Rectal smooth muscle tissue (tissue), 1 donor: ENCODE data around the gene HS3ST3A1.

Experiments used
- H3K27ac ChIP-seq: one replicate; pipeline ENCODE4 v1.7.0; 2013; ENCODE audit warnings: low read depth, low read length, inconsistent platforms
- H3K27me3 ChIP-seq: one replicate; pipeline ENCODE4 v1.7.0; 2013; ENCODE audit warnings: low read length; ENCODE audit not compliant: control insufficient read depth, insufficient read depth
- H3K36me3 ChIP-seq: one replicate; pipeline ENCODE4 v1.7.0; 2013; ENCODE audit warnings: low read length; ENCODE audit not compliant: control insufficient read depth, insufficient read depth
- H3K4me1 ChIP-seq: one replicate; pipeline ENCODE4 v1.7.0; 2013; ENCODE audit warnings: low read length; ENCODE audit not compliant: control insufficient read depth, insufficient read depth
- H3K4me3 ChIP-seq: one replicate; pipeline ENCODE4 v1.7.0; 2013; ENCODE audit warnings: low read length
- H3K9ac ChIP-seq: one replicate; pipeline ENCODE4 v1.7.0; 2013; ENCODE audit warnings: low read length

Gene HS3ST3A1

DNA sequence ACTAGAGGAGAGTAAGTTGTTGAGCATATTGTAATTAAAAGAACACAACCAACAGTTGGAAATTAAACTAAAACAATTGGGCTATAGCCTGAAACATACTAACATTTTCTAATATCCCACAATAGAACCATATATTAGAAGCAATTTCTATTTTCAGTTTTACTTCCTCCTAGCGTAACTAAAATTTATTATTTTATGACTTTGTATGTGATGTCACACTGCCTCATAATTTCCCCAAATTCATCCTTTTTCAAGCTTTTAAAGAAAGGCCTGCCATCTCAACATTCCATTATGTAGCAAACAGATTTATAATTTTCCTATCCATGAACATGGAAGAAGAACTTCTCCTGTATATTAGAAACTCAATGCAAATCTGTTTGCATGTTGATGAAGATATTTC, 110.2 kb downstream of the HS3ST3A1 start:
- Histone ChIP-seq H3K36me3 (no peaks in the 10 kb centered on the region), H3K4me3 (no peak overlapping the region), H3K9ac (no peak overlapping the region), H3K27me3 (no peaks in the 10 kb centered on the region), H3K27ac (no peak overlapping the region), H3K4me1 (no peaks in the 10 kb centered on the region)

DNA sequence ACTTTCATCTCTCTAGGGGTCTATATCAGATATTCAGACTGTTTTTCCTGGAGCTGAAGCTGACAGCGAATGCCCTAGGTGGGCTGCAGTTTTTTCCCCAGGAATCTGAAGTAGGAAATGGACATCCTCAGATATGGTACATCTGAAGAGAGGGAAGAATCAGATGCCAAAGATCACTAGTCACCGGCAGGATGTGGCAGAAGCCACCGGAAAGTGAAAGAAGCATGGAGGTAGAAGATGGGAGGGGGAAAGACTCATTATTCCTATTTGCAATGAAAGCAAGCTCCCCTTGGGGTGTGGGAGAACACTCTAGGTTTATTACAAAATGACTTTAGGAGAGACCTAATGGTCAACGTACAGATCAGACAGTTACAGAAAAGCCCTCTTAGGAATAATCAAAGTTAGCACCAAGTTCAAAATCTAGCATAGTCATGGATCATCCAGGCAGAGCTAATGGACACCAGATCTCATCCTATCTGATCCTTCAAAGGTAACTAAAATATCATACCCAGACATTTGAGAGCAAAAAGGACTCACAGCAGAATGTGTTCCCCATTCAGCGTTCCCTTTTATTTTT, 110.7 kb downstream of the HS3ST3A1 start:
- Histone ChIP-seq H3K27me3 (no peaks in the 10 kb centered on the region), H3K4me3 (no peak overlapping the region), H3K27ac (no peak overlapping the region), H3K9ac (no peak overlapping the region), H3K36me3 (no peaks in the 10 kb centered on the region), H3K4me1 (no peaks in the 10 kb centered on the region)

DNA sequence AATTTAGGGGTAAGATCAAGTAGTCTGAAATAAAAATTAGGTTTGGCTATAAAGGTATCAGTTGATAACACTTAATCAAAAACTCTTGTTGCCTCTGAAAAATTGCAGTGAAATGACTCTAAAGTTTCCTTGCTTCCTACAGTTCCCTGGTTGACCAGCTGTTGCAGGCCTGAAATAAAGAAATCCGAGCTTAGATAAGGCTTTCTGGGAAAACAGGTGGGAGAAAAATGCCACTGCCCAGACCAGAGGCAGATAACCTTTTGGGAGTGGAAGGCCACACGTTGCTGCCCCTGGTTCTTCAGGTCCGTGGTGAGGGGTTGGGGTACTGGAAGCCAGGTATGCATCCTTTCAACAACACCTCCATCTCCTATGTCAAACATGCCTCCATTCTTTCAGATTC, 111.3 kb downstream of the HS3ST3A1 start:
- no peaks in the 10 kb centered on the region for H3K27me3 ChIP-seq
- no peaks in the 10 kb centered on the region for H3K4me1 ChIP-seq
- no peak overlapping the region for H3K4me3 ChIP-seq
- no peaks in the 10 kb centered on the region for H3K36me3 ChIP-seq
- H3K9ac ChIP-seq = no peak overlapping the region
- H3K27ac ChIP-seq = no peak overlapping the region

DNA sequence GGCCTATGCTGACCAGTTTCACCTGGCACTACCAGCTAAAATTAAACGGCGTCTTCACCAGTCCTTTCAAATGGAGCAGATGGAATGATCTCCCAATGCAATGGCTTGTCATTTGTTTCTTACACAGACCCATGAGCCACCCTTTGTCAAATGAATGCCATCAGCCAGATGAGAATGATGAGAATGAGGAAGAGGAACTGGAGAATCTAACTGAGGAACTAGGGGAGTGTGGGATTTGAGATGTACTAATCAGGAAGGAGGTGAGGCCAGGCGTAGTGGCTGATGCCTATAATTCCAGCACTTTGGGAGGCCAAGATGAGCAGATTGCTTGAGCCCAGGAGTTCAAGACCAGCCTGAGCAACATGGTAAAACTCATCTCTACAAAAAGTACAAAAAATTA, 116.4 kb downstream of the HS3ST3A1 start:
- no peak overlapping the region for H3K27ac ChIP-seq
- no peak overlapping the region for H3K4me3 ChIP-seq
- H3K4me1 ChIP-seq = no peaks in the 10 kb centered on the region
- no peaks in the 10 kb centered on the region for H3K36me3 ChIP-seq
- no peak overlapping the region for H3K9ac ChIP-seq
- no peaks in the 10 kb centered on the region for H3K27me3 ChIP-seq

DNA sequence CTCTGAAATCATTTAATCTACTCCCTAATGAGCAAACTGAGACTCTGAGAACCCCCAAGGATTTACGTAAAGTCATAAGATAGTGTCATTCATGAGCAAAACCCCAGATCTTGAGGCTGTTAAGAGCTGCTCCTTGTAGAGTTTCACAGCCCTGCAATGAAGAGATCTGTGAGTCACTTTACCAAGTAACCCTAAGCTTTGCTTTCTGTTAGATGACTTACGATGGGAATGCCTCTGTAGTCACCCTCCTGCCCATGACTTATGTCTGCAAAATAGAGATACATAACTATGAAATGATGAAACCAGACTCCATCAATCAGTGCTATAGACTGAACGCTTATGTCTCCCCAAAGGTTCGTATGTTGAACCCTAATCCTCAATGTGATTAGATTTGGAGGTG, 117.7 kb downstream of the HS3ST3A1 start:
- H3K27me3 ChIP-seq = no peaks in the 10 kb centered on the region
- H3K36me3 ChIP-seq = no peaks in the 10 kb centered on the region
- H3K4me3 ChIP-seq = no peak overlapping the region
- no peak overlapping the region for H3K27ac ChIP-seq
- no peaks in the 10 kb centered on the region for H3K4me1 ChIP-seq
- no peak overlapping the region for H3K9ac ChIP-seq

DNA sequence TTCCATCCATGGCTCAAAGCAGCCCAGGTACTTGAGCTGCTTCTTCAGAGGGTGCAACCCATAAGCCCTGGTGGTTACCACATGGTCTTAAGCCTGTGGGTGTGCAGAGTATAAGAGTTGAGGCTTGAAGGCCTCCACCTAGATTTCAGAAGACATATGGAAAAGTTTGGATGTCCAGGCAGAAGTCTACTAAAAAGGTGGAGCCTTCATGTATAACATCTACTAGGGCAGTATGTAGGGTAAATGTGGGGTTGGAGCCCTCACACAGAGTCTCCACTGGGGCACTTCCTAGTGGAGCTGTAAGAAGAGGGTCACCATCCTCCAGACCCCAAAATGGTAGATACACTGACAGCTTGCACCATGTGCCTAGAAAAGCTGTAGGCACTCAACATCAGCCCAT, 120.9 kb downstream of the HS3ST3A1 start:
- no peak overlapping the region for H3K27ac ChIP-seq
- H3K4me1 ChIP-seq = no peaks in the 10 kb centered on the region
- H3K36me3 ChIP-seq = no peaks in the 10 kb centered on the region
- no peak overlapping the region for H3K9ac ChIP-seq
- H3K4me3 ChIP-seq = no peak overlapping the region
- no peaks in the 10 kb centered on the region for H3K27me3 ChIP-seq

DNA sequence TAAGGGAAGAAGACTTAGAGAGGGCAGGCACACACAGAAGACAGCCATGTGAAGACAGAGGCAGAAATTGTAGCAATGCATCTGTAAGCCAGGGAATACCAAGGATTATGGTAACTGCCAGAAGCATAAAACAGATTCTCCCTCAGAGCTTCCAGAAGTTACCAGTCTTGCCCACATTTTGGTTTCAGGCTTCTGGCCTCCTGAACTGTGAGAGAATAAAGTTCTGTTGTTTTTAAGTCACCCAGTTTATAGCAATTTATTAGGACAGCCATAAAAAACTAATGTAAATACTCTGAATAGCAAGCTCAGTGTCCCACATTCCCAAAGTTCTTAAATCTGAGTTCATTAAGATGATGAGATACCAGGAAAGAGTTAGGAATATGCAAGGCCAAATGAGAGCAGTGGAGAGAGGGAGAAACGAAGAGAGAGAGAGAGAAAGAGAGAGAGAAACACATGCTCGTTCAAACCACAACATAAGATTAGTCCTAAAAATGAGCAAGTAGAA, 123.4 kb downstream of the HS3ST3A1 start:
- H3K27ac ChIP-seq = no peak overlapping the region

DNA sequence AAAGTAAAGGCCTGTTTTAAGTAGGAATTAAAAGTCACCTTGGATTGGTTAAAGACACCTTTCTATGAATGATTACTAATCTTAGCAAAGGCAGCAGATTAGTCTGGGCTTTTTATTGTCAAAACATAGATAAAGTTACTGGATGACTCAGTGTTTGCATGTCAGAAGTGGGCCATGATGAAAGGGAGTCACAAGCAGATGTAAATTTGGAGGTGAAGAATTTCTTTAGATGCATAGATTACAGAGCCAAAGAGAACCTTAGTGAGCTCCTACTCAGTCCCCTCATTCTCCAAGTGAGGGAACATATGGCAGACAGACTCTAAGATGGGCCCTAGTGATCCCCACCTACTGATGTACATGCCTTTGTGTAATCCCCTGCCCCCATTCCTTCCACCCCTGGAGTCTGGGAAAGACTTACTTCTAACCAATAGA, 124.5 kb downstream of the HS3ST3A1 start:
- H3K4me1 ChIP-seq = no peaks in the 10 kb centered on the region
- no peak overlapping the region for H3K9ac ChIP-seq
- no peaks in the 10 kb centered on the region for H3K36me3 ChIP-seq
- H3K27me3 ChIP-seq = no peaks in the 10 kb centered on the region
- no peak overlapping the region for H3K27ac ChIP-seq
- no peak overlapping the region for H3K4me3 ChIP-seq

More for the DNA sequence above, 123.4 kb downstream of the HS3ST3A1 start:
- Histone ChIP-seq H3K4me3 (no peak overlapping the region), H3K36me3 (no peaks in the 10 kb centered on the region), H3K9ac (no peak overlapping the region), H3K4me1 (no peaks in the 10 kb centered on the region), H3K27me3 (no peaks in the 10 kb centered on the region)

DNA sequence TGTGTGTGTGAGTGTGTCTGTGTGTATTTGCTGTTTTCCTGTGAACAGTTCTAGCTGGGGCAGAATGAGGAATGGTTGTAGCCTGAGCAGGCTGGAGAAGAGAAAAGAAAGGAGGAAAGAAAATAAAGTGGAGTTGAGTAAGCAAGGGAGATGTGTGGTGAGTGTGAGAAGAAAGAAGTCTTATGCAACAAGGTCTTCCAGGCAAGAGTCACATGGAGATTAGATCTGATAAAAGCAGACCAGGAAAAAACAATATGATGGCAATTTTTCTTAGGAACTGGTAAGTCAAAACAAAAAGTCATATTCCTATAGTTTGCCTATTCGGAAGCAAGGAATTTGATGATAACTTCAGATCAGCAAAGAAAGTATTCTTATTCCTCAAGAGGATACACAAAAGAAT, 125.0 kb downstream of the HS3ST3A1 start:
- Histone ChIP-seq H3K9ac (no peak overlapping the region), H3K36me3 (no peaks in the 10 kb centered on the region), H3K27ac (no peak overlapping the region), H3K4me1 (no peaks in the 10 kb centered on the region), H3K4me3 (no peak overlapping the region), H3K27me3 (no peaks in the 10 kb centered on the region)

DNA sequence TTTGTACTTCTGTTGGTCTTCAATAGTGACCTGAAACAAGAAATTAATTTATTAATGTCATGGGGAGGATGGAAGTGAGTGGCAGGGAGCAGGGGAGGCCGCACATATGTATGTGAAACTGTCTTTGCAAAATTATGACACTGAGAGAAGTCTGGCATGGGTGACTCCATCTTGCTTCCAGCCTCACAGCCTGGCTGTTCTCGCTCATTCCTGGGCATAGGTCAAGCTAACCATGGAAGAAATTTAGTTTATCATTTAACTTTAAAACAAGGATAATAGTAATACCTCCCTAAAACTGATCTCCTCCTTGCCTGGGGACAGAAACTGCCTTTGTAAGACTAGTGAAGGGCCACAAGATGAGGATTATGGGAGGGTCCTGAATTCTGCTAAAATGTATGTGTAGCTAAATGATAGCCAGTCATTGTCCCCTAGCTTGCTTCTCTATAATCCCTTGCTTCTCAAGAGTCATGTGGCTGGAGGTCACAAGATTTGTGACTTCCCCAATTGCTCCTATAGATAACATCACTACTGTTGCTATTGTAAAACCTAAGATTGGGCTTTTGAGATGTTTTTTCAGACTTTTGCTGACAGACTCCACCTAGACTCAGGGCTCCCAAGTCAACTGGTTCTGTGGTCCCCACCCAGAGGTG, 126.0 kb downstream of the HS3ST3A1 start:
- Histone ChIP-seq H3K9ac (no peak overlapping the region), H3K27ac (no peak overlapping the region)

DNA sequence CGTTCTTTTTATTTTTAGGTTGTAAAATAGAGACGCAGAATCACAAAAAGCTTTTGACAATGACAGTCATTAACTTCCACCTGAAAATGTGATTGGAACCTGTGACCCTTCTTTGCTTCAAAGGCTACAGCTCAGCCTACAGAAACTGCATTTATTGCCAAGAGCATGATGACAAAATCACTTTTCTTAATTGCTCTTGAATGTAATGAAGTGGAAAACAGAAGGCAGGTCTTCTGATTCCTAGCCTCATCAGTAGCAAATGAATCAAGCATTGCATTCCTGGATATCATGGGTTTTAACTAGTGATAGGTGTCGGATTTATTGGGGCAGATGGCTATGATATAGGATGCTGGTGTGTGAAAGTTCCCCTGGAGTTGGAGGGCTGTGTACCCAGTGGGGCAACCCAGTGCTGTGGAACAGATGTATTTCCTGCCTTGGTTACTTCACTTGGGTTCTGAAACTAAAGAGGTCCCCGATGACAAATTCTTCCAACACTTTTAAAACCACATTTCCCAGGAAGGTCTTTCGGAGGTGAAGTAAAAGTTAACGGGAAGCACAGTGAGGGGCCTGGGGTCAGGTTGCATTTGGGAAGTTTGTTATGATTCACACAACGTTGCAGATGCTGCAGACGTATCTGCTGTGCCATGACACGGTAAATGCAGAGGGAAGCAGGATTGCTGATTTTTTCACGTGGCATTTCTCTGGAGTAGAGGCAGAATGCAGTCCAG, 127.5 kb downstream of the HS3ST3A1 start:
- no peaks in the 10 kb centered on the region for H3K4me1 ChIP-seq
- no peaks in the 10 kb centered on the region for H3K36me3 ChIP-seq
- no peak overlapping the region for H3K4me3 ChIP-seq
- H3K27me3 ChIP-seq = no peaks in the 10 kb centered on the region
- no peak overlapping the region for H3K27ac ChIP-seq
- H3K9ac ChIP-seq = no peak overlapping the region

More for the DNA sequence above, 126.0 kb downstream of the HS3ST3A1 start:
- Histone ChIP-seq H3K36me3 (no peaks in the 10 kb centered on the region), H3K4me1 (no peaks in the 10 kb centered on the region), H3K4me3 (no peak overlapping the region), H3K27me3 (no peaks in the 10 kb centered on the region)

DNA sequence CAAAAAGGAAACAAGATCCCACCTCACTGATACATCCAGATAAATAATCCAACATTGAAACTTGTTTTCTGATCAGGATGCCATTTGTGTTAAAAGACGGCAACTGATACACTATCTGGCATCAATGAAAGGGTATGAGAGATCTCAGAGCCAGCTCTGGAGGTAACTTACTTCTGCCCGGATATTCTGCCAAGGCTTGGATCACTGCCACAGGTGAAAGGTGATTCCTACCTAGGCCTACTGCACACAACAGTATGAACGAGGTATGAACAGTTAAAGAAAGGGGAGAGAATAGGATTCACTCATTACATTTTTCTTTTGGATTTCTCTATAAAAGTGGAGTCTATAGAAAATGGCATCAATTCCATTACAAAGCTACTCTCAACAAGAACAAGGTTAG, 136.1 kb downstream of the HS3ST3A1 start:
- Histone ChIP-seq H3K4me3 (no peak overlapping the region), H3K27ac (no peak overlapping the region), H3K9ac (no peak overlapping the region), H3K27me3 (no peaks in the 10 kb centered on the region), H3K4me1 (no peaks in the 10 kb centered on the region), H3K36me3 (no peaks in the 10 kb centered on the region)
